ENCODE results near the gene MILR1. TPM values are rescaled to one million over a fixed set of nuclear protein-coding genes. Genes with fewer than 3 reads are reported as not detected.

The MILR1 gene
- total RNA-seq, 1 experiment from 2014 or later, result not detected

DNA sequence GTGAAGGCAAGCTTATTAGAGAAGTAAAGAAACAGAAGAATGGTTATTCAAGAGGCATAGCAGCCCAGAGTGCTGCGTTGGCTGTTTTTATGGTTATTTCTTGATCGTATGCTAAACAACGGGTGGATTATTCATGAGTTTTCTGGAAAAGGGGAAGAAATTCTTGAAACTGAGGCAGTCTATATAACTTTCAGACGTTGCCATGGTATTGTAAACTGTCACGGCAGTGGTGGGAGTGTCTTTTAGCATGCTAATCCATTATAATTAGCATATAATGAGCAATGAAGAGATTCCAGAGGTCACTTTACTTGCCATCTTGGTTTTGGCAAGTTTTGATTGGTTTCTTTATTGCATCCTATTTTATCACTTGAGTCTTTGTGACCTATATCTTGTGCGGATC, 17.4 kb upstream of the MILR1 start (continued):
- TF ChIP-seq, protein P1, sequence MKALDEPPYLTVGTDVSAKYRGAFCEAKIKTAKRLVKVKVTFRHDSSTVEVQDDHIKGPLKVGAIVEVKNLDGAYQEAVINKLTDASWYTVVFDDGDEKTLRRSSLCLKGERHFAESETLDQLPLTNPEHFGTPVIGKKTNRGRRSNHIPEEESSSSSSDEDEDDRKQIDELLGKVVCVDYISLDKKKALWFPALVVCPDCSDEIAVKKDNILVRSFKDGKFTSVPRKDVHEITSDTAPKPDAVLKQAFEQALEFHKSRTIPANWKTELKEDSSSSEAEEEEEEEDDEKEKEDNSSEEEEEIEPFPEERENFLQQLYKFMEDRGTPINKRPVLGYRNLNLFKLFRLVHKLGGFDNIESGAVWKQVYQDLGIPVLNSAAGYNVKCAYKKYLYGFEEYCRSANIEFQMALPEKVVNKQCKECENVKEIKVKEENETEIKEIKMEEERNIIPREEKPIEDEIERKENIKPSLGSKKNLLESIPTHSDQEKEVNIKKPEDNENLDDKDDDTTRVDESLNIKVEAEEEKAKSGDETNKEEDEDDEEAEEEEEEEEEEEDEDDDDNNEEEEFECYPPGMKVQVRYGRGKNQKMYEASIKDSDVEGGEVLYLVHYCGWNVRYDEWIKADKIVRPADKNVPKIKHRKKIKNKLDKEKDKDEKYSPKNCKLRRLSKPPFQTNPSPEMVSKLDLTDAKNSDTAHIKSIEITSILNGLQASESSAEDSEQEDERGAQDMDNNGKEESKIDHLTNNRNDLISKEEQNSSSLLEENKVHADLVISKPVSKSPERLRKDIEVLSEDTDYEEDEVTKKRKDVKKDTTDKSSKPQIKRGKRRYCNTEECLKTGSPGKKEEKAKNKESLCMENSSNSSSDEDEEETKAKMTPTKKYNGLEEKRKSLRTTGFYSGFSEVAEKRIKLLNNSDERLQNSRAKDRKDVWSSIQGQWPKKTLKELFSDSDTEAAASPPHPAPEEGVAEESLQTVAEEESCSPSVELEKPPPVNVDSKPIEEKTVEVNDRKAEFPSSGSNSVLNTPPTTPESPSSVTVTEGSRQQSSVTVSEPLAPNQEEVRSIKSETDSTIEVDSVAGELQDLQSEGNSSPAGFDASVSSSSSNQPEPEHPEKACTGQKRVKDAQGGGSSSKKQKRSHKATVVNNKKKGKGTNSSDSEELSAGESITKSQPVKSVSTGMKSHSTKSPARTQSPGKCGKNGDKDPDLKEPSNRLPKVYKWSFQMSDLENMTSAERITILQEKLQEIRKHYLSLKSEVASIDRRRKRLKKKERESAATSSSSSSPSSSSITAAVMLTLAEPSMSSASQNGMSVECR (CRISPR knock-in tag; IDR thresholded peaks at IDR 0.05; ENCODE audit: borderline replicate concordance), result no peak
- TF ChIP-seq, protein P2, sequence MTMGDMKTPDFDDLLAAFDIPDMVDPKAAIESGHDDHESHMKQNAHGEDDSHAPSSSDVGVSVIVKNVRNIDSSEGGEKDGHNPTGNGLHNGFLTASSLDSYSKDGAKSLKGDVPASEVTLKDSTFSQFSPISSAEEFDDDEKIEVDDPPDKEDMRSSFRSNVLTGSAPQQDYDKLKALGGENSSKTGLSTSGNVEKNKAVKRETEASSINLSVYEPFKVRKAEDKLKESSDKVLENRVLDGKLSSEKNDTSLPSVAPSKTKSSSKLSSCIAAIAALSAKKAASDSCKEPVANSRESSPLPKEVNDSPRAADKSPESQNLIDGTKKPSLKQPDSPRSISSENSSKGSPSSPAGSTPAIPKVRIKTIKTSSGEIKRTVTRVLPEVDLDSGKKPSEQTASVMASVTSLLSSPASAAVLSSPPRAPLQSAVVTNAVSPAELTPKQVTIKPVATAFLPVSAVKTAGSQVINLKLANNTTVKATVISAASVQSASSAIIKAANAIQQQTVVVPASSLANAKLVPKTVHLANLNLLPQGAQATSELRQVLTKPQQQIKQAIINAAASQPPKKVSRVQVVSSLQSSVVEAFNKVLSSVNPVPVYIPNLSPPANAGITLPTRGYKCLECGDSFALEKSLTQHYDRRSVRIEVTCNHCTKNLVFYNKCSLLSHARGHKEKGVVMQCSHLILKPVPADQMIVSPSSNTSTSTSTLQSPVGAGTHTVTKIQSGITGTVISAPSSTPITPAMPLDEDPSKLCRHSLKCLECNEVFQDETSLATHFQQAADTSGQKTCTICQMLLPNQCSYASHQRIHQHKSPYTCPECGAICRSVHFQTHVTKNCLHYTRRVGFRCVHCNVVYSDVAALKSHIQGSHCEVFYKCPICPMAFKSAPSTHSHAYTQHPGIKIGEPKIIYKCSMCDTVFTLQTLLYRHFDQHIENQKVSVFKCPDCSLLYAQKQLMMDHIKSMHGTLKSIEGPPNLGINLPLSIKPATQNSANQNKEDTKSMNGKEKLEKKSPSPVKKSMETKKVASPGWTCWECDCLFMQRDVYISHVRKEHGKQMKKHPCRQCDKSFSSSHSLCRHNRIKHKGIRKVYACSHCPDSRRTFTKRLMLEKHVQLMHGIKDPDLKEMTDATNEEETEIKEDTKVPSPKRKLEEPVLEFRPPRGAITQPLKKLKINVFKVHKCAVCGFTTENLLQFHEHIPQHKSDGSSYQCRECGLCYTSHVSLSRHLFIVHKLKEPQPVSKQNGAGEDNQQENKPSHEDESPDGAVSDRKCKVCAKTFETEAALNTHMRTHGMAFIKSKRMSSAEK (CRISPR knock-in tag; IDR thresholded peaks at IDR 0.05; ENCODE audit: borderline replicate concordance), result no peak
- TF ChIP-seq FOXJ3 (CRISPR knock-in tag; IDR thresholded peaks at IDR 0.05; ENCODE audit: borderline replicate concordance) (no peak), NR2C2 (CRISPR knock-in tag; IDR thresholded peaks at IDR 0.05) (no peak), ATF1 (CRISPR knock-in tag; IDR thresholded peaks at IDR 0.05) (no peak), NFYB (CRISPR knock-in tag; conservative IDR thresholded peaks at IDR 0.05; ENCODE audit: low read depth) (no peak), HMGA2 (CRISPR knock-in tag; IDR thresholded peaks at IDR 0.05) (no peak), ZNF512 (CRISPR knock-in tag; IDR thresholded peaks at IDR 0.05; ENCODE audit: borderline replicate concordance) (no peak)
- TF ChIP-seq, protein P3, sequence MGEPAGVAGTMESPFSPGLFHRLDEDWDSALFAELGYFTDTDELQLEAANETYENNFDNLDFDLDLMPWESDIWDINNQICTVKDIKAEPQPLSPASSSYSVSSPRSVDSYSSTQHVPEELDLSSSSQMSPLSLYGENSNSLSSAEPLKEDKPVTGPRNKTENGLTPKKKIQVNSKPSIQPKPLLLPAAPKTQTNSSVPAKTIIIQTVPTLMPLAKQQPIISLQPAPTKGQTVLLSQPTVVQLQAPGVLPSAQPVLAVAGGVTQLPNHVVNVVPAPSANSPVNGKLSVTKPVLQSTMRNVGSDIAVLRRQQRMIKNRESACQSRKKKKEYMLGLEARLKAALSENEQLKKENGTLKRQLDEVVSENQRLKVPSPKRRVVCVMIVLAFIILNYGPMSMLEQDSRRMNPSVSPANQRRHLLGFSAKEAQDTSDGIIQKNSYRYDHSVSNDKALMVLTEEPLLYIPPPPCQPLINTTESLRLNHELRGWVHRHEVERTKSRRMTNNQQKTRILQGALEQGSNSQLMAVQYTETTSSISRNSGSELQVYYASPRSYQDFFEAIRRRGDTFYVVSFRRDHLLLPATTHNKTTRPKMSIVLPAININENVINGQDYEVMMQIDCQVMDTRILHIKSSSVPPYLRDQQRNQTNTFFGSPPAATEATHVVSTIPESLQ (CRISPR knock-in tag; IDR thresholded peaks at IDR 0.05), result no peak

GRCh38 chr17:64437944-64438525, 10.9 kb upstream of the MILR1 start:
- no peak overlapping the region for H3K4me3 Mint-ChIP-seq
- DNase-seq (ENCODE audit: low spot score), result no peak
- ChIA-PET CTCF (no interaction called here), POLR2A (no interaction called here)
- H3K36me3 Mint-ChIP-seq, result peaks cover 52% of the 10 kb centered on the region
- peaks cover 57% of the 10 kb centered on the region for H3K9me3 Mint-ChIP-seq
- no peak for ATAC-seq
- no peaks in the 10 kb centered on the region for H3K4me1 Mint-ChIP-seq
- no peak overlapping the region for H3K27ac Mint-ChIP-seq
- H3K27me3 Mint-ChIP-seq (ENCODE audit: low read depth), result peaks cover 13% of the 10 kb centered on the region
- TF ChIP-seq TEAD4 (CRISPR knock-in tag; IDR thresholded peaks at IDR 0.05), result no peak
- TF ChIP-seq MXD4 (CRISPR knock-in tag; IDR thresholded peaks at IDR 0.05; ENCODE audit: borderline replicate concordance), result no peak
- TF ChIP-seq, protein P4, sequence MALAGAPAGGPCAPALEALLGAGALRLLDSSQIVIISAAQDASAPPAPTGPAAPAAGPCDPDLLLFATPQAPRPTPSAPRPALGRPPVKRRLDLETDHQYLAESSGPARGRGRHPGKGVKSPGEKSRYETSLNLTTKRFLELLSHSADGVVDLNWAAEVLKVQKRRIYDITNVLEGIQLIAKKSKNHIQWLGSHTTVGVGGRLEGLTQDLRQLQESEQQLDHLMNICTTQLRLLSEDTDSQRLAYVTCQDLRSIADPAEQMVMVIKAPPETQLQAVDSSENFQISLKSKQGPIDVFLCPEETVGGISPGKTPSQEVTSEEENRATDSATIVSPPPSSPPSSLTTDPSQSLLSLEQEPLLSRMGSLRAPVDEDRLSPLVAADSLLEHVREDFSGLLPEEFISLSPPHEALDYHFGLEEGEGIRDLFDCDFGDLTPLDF (CRISPR knock-in tag; IDR thresholded peaks at IDR 0.05), result no peak
- TF ChIP-seq, protein P5, sequence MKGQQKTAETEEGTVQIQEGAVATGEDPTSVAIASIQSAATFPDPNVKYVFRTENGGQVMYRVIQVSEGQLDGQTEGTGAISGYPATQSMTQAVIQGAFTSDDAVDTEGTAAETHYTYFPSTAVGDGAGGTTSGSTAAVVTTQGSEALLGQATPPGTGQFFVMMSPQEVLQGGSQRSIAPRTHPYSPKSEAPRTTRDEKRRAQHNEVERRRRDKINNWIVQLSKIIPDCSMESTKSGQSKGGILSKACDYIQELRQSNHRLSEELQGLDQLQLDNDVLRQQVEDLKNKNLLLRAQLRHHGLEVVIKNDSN (CRISPR knock-in tag; IDR thresholded peaks at IDR 0.05), result no peak
- no peak for TF ChIP-seq ZNF396 (CRISPR knock-in tag; IDR thresholded peaks at IDR 0.05; ENCODE audit: borderline replicate concordance)
- TF ChIP-seq FOXP1 (CRISPR knock-in tag; IDR thresholded peaks at IDR 0.05; ENCODE audit: borderline replicate concordance), result no peak
- no peak for TF ChIP-seq SOX15 (CRISPR knock-in tag; IDR thresholded peaks at IDR 0.05)
- TF ChIP-seq ATF1 (CRISPR knock-in tag; IDR thresholded peaks at IDR 0.05), result no peak
- no peak for TF ChIP-seq GTF2I (CRISPR knock-in tag; conservative IDR thresholded peaks at IDR 0.05)
- no peak for TF ChIP-seq JAZF1 (CRISPR knock-in tag; IDR thresholded peaks at IDR 0.05)
- no peak for TF ChIP-seq JUN (CRISPR knock-in tag; IDR thresholded peaks at IDR 0.05)
- no peak for TF ChIP-seq IRF2 (CRISPR knock-in tag; IDR thresholded peaks at IDR 0.05; ENCODE audit: borderline replicate concordance, low read depth)
- TF ChIP-seq PRRX2 (CRISPR knock-in tag; IDR thresholded peaks at IDR 0.05), result no peak
- TF ChIP-seq ZNF416 (CRISPR knock-in tag; IDR thresholded peaks at IDR 0.05), result no peak
